Loucy (cell line): Measurements from ENCODE around the gene C16orf96.

ENCODE experiments used
- H2AFZ ChIP-seq: fragments of 200-600 bp; sonication (generic); 2 replicates; pipeline ENCODE4 v1.6.0; 2016; ENCODE audit warnings: antibody characterized with exemption, mild to moderate bottlenecking, low read length, moderate library complexity
- H3F3A ChIP-seq: fragments of 200-600 bp; 2 replicates; pipeline ENCODE4 v1.6.0; 2016; ENCODE audit warnings: antibody characterized with exemption, low read depth, mild to moderate bottlenecking
- H3K27me3 ChIP-seq: fragments of 200-600 bp; sonication (generic); 2 replicates; pipeline ENCODE4 v1.6.1; 2014; ENCODE audit warnings: low read length, mild to moderate bottlenecking; ENCODE audit not compliant: insufficient read depth, poor library complexity, severe bottlenecking
- H3K36me3 ChIP-seq: fragments of 200-600 bp; sonication (generic); 2 replicates; pipeline ENCODE4 v1.6.1; 2016; ENCODE audit warnings: low read length; ENCODE audit not compliant: insufficient read depth
- H3K4me1 ChIP-seq: fragments of 200-600 bp; sonication (generic); 2 replicates; pipeline ENCODE4 v1.5.1; 2014; ENCODE audit warnings: low read length, mild to moderate bottlenecking; ENCODE audit not compliant: insufficient read depth, poor library complexity, severe bottlenecking
- H3K4me2 ChIP-seq: fragments of 200-600 bp; sonication (generic); 2 replicates; pipeline ENCODE4 v1.6.0; 2014; ENCODE audit warnings: antibody characterized with exemption, low read length, low read depth, mild to moderate bottlenecking; ENCODE audit not compliant: poor library complexity, severe bottlenecking
- H3K4me3 ChIP-seq: fragments of 200-600 bp; sonication (generic); 2 replicates; pipeline ENCODE4 v1.5.1; 2014; ENCODE audit warnings: low read length, mild to moderate bottlenecking, mixed read lengths; ENCODE audit not compliant: poor library complexity, severe bottlenecking
- H3K79me2 ChIP-seq: fragments of 200-600 bp; sonication (generic); 2 replicates; pipeline ENCODE4 v1.6.1; 2014; ENCODE audit warnings: low read length; ENCODE audit not compliant: insufficient read depth
- H3K9ac ChIP-seq: fragments of 200-600 bp; sonication (generic); 2 replicates; pipeline ENCODE4 v1.6.0; 2014; ENCODE audit warnings: mild to moderate bottlenecking, low read depth, low read length, moderate library complexity; ENCODE audit not compliant: poor library complexity, severe bottlenecking
- H3K9me2 ChIP-seq: fragments of 200-600 bp; sonication (generic); replicated peaks from 2 replicates; pipeline ENCODE4 v1.6.1; 2016; ENCODE audit warnings: low read depth, low read length, mixed read lengths
- H3K9me3 ChIP-seq: fragments of 200-600 bp; sonication (generic); 2 replicates; pipeline ENCODE4 v1.6.1; 2014; ENCODE audit warnings: mild to moderate bottlenecking, antibody characterized with exemption, low read length, low read depth; ENCODE audit not compliant: insufficient read depth
- H4K20me1 ChIP-seq: fragments of 200-600 bp; sonication (generic); 2 replicates; pipeline ENCODE4 v1.6.0; 2014; ENCODE audit warnings: antibody characterized with exemption, low read length, mild to moderate bottlenecking; ENCODE audit not compliant: insufficient read depth, poor library complexity, severe bottlenecking
- EZH2phosphoT487 ChIP-seq: fragments of 200-600 bp; IDR thresholded peaks from 2 replicates; pipeline ENCODE4 v1.6.1; 2018; ENCODE audit warnings: antibody characterized with exemption, mild to moderate bottlenecking, moderate library complexity, borderline replicate concordance
- TF ChIP-seq, protein P1 (sequence below): fragments of 200-600 bp; sonication (generic); conservative IDR thresholded peaks from 2 replicates; pipeline ENCODE4 v1.5.1; 2014; ENCODE audit warnings: mild to moderate bottlenecking, antibody characterized with exemption, low read length

C16orf96 gene

DNA sequence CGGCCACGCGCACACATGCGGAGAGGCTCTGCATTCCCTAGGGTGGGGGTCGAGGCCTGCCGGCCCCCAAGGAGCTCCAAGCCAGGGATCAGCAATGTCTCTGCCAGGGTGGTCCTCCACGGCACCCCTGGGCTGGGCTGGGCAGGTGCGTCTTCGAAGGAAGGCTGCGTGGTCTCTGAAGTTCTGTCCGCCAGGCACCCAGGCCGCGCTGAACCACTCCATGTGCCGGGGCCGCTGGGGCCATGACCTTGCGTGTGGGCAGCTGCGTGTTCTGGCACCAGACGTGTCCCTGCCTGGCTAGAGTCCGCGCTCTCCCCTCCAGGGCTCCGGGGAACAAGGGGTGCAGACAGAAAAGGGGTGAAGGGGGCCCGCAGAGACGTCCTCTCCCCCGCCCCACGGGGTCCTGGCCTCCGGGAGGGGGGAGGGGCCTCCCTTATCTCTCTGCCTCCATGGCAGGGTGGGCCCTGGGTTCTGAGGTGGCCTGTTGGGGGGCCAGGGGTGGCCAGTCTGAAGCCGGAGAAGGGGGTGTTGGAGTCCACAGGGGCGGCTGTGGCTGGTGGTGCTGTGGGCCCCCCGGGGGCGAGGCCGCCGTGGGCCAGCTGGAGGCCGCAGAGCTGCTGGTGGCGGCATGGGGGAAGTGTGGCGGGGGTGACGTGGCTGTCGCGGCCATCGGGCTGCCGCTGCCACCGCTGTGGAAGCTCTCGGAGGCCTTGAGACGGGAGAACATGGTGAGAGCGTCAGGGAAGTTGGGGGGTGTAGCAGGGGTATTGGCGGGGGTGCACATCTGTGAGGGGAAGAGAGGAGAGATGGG, 53.3 kb downstream of the C16orf96 start:
- Histone ChIP-seq H4K20me1 (peaks cover 16% of the 10 kb centered on the region), H3K79me2 (peaks cover 45% of the 10 kb centered on the region), H3K36me3 (no peaks in the 10 kb centered on the region), H3F3A (no peaks in the 10 kb centered on the region), H3K9me2 (no peaks in the 10 kb centered on the region), H2AFZ (no peak overlapping the region), H3K27me3 (no peaks in the 10 kb centered on the region), H3K9ac (no peak overlapping the region), H3K4me2 (no peak overlapping the region), H3K9me3 (no peaks in the 10 kb centered on the region), H3K4me1 (peaks cover 3% of the 10 kb centered on the region), H3K4me3 (no peak overlapping the region)
- no peak for TF ChIP-seq EZH2phosphoT487
- TF ChIP-seq, protein P1, sequence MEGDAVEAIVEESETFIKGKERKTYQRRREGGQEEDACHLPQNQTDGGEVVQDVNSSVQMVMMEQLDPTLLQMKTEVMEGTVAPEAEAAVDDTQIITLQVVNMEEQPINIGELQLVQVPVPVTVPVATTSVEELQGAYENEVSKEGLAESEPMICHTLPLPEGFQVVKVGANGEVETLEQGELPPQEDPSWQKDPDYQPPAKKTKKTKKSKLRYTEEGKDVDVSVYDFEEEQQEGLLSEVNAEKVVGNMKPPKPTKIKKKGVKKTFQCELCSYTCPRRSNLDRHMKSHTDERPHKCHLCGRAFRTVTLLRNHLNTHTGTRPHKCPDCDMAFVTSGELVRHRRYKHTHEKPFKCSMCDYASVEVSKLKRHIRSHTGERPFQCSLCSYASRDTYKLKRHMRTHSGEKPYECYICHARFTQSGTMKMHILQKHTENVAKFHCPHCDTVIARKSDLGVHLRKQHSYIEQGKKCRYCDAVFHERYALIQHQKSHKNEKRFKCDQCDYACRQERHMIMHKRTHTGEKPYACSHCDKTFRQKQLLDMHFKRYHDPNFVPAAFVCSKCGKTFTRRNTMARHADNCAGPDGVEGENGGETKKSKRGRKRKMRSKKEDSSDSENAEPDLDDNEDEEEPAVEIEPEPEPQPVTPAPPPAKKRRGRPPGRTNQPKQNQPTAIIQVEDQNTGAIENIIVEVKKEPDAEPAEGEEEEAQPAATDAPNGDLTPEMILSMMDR = no peak

DNA sequence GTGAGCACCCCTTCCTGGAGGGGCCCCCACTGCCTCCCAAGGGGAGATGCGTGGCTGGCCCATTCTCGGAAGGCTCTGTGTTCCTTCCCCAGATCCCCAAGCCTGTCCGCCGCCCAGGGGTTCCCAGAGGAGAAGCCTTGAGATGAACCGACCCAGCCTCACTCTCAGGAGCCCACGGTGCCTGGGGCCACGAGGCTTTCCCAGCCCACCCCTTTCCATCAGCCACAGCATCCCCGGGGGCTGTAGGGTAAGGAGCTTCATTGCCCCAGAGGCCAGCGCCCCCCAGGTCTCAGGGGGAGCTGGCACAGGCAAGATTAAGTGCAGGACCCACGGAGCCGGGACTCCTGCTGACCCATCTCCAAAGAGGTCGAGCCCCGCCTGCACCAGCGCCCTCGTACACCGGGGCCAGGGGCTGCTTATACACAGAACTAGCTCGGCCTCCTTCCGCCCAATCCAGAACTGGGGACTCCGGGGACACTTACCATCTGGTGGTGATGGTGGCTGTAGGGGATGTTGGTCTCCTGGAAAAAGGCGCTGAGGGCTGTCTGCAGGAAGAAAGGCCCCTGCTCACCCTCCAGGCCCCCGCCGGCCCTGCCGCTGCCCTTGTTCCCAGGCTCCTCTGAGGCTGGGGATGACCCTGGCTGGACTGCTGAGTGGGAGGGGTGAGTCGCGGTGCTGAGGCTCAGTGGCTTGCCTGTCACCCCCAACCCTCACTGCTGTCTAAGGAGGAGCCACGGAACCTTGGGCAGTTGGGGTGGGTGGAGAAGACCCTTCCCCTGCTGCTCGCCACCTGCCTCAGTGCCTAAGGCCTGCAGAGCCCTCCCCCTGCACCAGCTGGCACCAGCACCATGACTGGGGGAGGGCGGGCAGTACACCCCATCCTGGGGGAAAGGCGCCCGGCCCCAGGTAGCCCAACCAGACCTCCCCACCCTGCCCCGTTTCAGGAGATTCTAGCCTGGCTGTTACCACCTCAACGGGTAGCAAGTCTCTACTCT, 54.2 kb downstream of the C16orf96 start:
- Histone ChIP-seq H3K4me2 (no peak overlapping the region), H3K27me3 (no peaks in the 10 kb centered on the region), H3K9me2 (no peaks in the 10 kb centered on the region), H3K4me3 (no peak overlapping the region), H3F3A (no peaks in the 10 kb centered on the region), H3K36me3 (no peaks in the 10 kb centered on the region), H3K9me3 (no peaks in the 10 kb centered on the region), H4K20me1 (peaks cover 16% of the 10 kb centered on the region), H3K4me1 (peaks cover 6% of the 10 kb centered on the region), H2AFZ (no peak overlapping the region), H3K9ac (no peak overlapping the region), H3K79me2 (peaks cover 47% of the 10 kb centered on the region)
- TF ChIP-seq, protein P1 = no peak
- no peak for TF ChIP-seq EZH2phosphoT487

DNA sequence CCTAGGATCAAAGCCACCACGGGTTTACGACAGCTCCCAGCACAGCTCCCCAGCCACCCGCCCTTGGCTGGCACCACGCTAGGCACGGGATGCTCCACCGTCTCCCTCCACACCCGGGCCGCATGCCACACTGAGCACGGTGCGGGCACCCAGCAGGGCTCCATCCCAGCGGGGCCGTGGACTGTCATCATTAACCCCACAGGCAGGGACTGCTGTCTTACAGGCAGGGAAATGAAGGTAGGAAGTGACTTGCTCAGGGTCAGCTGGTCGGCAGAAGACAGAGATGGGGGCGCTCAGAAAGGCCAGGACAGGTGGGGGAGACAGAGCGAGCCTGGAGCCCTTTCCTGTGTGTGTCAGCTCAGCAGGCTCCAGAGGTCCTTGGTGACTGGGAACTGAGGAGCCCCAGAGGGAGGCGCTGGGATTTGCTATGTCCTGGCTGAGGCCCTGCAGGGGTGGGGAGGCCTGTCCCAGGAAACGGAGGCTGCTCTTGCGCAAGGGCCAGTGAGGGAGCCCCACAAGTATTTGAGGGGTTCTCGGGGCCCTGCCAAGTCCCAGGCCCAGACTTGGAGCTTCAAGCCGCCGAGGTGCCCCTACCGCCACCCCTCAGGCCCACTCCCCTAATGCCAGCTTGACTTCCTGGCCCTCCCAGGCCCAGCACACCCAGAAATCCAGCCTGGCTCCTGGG, 55.3 kb downstream of the C16orf96 start:
- Histone ChIP-seq H3K4me2 (peak overlapping the region; percentile 24), H3K79me2 (peaks cover 47% of the 10 kb centered on the region), H3K9me2 (no peaks in the 10 kb centered on the region), H3K4me3 (no peak overlapping the region), H3K36me3 (no peaks in the 10 kb centered on the region), H3K4me1 (peaks cover 12% of the 10 kb centered on the region), H3K9me3 (no peaks in the 10 kb centered on the region), H2AFZ (no peak overlapping the region), H4K20me1 (peaks cover 16% of the 10 kb centered on the region), H3K9ac (no peak overlapping the region), H3F3A (no peaks in the 10 kb centered on the region), H3K27me3 (no peaks in the 10 kb centered on the region)
- TF ChIP-seq, protein P1 = no peak
- no peak for TF ChIP-seq EZH2phosphoT487
